K562 (cell line): Measurements from ENCODE around the gene TECTA. TPM values are rescaled to one million over a fixed set of nuclear protein-coding genes. Genes with fewer than 3 reads are reported as not detected.

Experiments used
- ATAC-seq: fragments of 200-7000 bp; cut with Tn5 transposase; 3 replicates; pipeline ENCODE4 v1.9.1; 2020; ENCODE audit warnings: moderate library complexity
- BruUV-seq: library from RNA; stranded (reverse); fragments of 400-500 nt; replicated peaks from 2 replicates; lab custom pipeline; 2021; lab: Mats Ljungman, UMichigan
- CTCF ChIA-PET: fragments of 300-600 bp; formaldehyde crosslinking; extraction: SDS; loops from one replicate; lab custom pipeline; 2021; ENCODE audit warnings: low intra/inter-chr PET ratio; lab: Yijun Ruan, JAX
- POLR2A ChIA-PET: fragments of 300-600, 350-650 bp; sonication (Branson Sonifier 250); formaldehyde crosslinking; extraction: SDS; loops from one replicate; lab custom pipeline; 2021; ENCODE audit warnings: antibody characterized with exemption, inconsistent platforms; lab: Yijun Ruan, JAX
- DNase-seq, 4 experiments: peaks; one replicate each; pipeline versions ENCODE4 v3.0.0 to v3.0.0-alpha.2; 2011 to 2018; ENCODE audit warnings: low spot score in 3 of 4, mixed read lengths in 3 of 4; ENCODE audit errors: extremely low read depth in 1 of 4
- FAIRE-seq: peaks from 2 replicates; lab custom pipeline; 2011; peaks lifted over from hg19 to GRCh38; lab: Jason Lieb, UNC
- H2AFZ ChIP-seq: 2 replicates; pipeline ENCODE4 v1.6.0; 2011; ENCODE audit warnings: low read depth, low read length, control low read depth, inconsistent platforms
- H3K27ac ChIP-seq: fragments of 200-600 bp; 3 replicates; pipeline ENCODE4 v1.8.0; 2011; ENCODE audit warnings: low read depth, mild to moderate bottlenecking, control low read depth, inconsistent platforms, low read length, moderate library complexity, mixed read lengths; ENCODE audit errors: extremely low read depth
- H3K27me3 ChIP-seq, 2 experiments: fragments of 300-600 bp in 1 of 2; 2 replicates in 1 of 2; 3 replicates in 1 of 2; pipeline versions ENCODE4 v1.6.0 to v1.8.0; 2011; ENCODE audit warnings: inconsistent platforms in 2 of 2, low read length in 2 of 2, mild to moderate bottlenecking in 1 of 2, mixed read lengths in 1 of 2, moderate library complexity in 1 of 2; ENCODE audit not compliant: control insufficient read depth in 2 of 2, insufficient read depth in 2 of 2
- H3K36me3 ChIP-seq: fragments of 300-600 bp; 3 replicates; pipeline ENCODE4 v1.8.0; 2011; ENCODE audit warnings: mild to moderate bottlenecking, low read length, inconsistent platforms; ENCODE audit not compliant: control insufficient read depth, insufficient read depth
- H3K4me1 ChIP-seq, 2 experiments: fragments of 200-600 bp in 1 of 2; replicated peaks in 1 of 2; 2 replicates in 1 of 2; 3 replicates in 1 of 2; pipeline versions ENCODE4 v1.5.1 to v1.8.0; 2011; ENCODE audit warnings: inconsistent platforms in 2 of 2, low read length in 2 of 2, mild to moderate bottlenecking in 1 of 2, mixed read lengths in 1 of 2, moderate library complexity in 1 of 2; ENCODE audit not compliant: control insufficient read depth in 2 of 2, insufficient read depth in 2 of 2
- H3K4me2 ChIP-seq: 2 replicates; pipeline ENCODE4 v1.6.1; 2011; ENCODE audit warnings: low read length, control low read depth, inconsistent platforms, mixed read lengths; ENCODE audit not compliant: insufficient read depth
- H3K4me3 ChIP-seq: fragments of 200-600 bp; sonication (generic), shearing (Covaris generic); 2 replicates; pipeline ENCODE4 v1.5.1; 2016; ENCODE audit warnings: control low read depth, inconsistent platforms
- H3K79me2 ChIP-seq: fragments of 200-600 bp; 3 replicates; pipeline ENCODE4 v1.8.0; 2011; ENCODE audit warnings: low read length, inconsistent platforms; ENCODE audit not compliant: control insufficient read depth, insufficient read depth
- H3K9ac ChIP-seq, 2 experiments: 2 replicates each; pipeline versions ENCODE4 v1.6.0 to v1.6.1; 2011; ENCODE audit warnings: low read depth in 2 of 2, low read length in 2 of 2, control low read depth in 1 of 2, inconsistent platforms in 1 of 2, mild to moderate bottlenecking in 1 of 2, mixed read lengths in 1 of 2; ENCODE audit not compliant: insufficient read depth in 1 of 2
- H3K9me1 ChIP-seq: one replicate; pipeline ENCODE4 v1.6.0; 2011; ENCODE audit warnings: inconsistent platforms, mild to moderate bottlenecking, low read length, moderate library complexity; ENCODE audit not compliant: control insufficient read depth, insufficient read depth
- H3K9me3 ChIP-seq: replicated peaks from 2 replicates; pipeline ENCODE4 v1.5.1; 2011; ENCODE audit warnings: low read depth, low read length, inconsistent platforms; ENCODE audit not compliant: control insufficient read depth, insufficient read depth
- H4K20me1 ChIP-seq: replicated peaks from 2 replicates; pipeline ENCODE4 v1.6.1; 2011; ENCODE audit warnings: low read length, inconsistent platforms, mixed read lengths; ENCODE audit not compliant: control insufficient read depth, insufficient read depth
- COPS2 ChIP-seq: fragments of 450-650 bp; conservative IDR thresholded peaks from 2 replicates; pipeline ENCODE4 v1.6.1; 2016; ENCODE audit warnings: mild to moderate bottlenecking, moderate library complexity
- CXXC5 ChIP-seq: fragments of 250-450 bp; sonication (Bioruptor Pico); IDR thresholded peaks from 2 replicates; pipeline ENCODE4 v1.8.0; 2022; ENCODE audit warnings: inconsistent platforms, mild to moderate bottlenecking, moderate library complexity
- EHMT2 ChIP-seq: fragments of 450-650 bp; IDR thresholded peaks from 2 replicates; pipeline ENCODE4 v1.6.1; 2018; ENCODE audit warnings: antibody characterized with exemption
- GABPB2 ChIP-seq: fragments of 250-450 bp; sonication (Bioruptor Pico); conservative IDR thresholded peaks from 2 replicates; pipeline ENCODE4 v1.5.1; 2021; ENCODE audit warnings: mild to moderate bottlenecking
- HDAC8 ChIP-seq: fragments of 450-650 bp; IDR thresholded peaks from 2 replicates; pipeline ENCODE4 v1.6.1; 2016; ENCODE audit warnings: mild to moderate bottlenecking, missing genetic modification characterization, moderate library complexity, missing compliant biosample characterization
- MNT ChIP-seq, 2 experiments: fragments of 450-650 bp; conservative IDR thresholded peaks; 2 replicates each; pipeline ENCODE4 v1.6.1; 2017; ENCODE audit warnings: mild to moderate bottlenecking in 2 of 2, moderate library complexity in 2 of 2
- RFX7 ChIP-seq: fragments of 250-450 bp; sonication (Bioruptor Pico); IDR thresholded peaks from 2 replicates; pipeline ENCODE4 v1.5.1; 2021; ENCODE audit warnings: mild to moderate bottlenecking
- RREB1 ChIP-seq: fragments of 250-450 bp; sonication (Bioruptor Pico); IDR thresholded peaks from 2 replicates; pipeline ENCODE4 v1.4.0; 2020
- STAT5B ChIP-seq: fragments of 250-450 bp; sonication (Bioruptor Pico); IDR thresholded peaks from 2 replicates; pipeline ENCODE4 v1.8.0; 2021; ENCODE audit warnings: mild to moderate bottlenecking, inconsistent platforms
- ZBTB9 ChIP-seq: fragments of 450-650 bp; formaldehyde crosslinking; IDR thresholded peaks from 2 replicates; pipeline ENCODE4 v1.4.0; 2020; ENCODE audit warnings: mild to moderate bottlenecking, moderate library complexity
- ZFP91 ChIP-seq: sonication (generic); formaldehyde crosslinking; IDR thresholded peaks from 2 replicates; pipeline ENCODE4 v1.8.0; 2022; ENCODE audit warnings: mild to moderate bottlenecking, missing genetic modification reagents
- ZNF584 ChIP-seq: fragments of 200-800 bp; sonication (Bioruptor generic); IDR thresholded peaks from 2 replicates; pipeline ENCODE4 v1.6.1; 2016; ENCODE audit warnings: low read depth, mild to moderate bottlenecking, missing genetic modification characterization, missing compliant biosample characterization
- ZNF766 ChIP-seq: fragments of 200-800 bp; sonication (Bioruptor generic); conservative IDR thresholded peaks from 2 replicates; pipeline ENCODE4 v1.6.1; 2016; ENCODE audit warnings: missing genetic modification characterization, missing compliant biosample characterization
- WGBS: fragments of 100-300 bp; shearing (Covaris generic); methylation state at CpG from one replicate; pipeline ENCODE4 v1.1.6; 2016; ENCODE audit warnings: low coverage, mixed read lengths; ENCODE audit not compliant: insufficient coverage; ENCODE audit errors: missing lambda C conversion rate; 5-methylcytosine and 5-hydroxymethylcytosine counted together
- in situ Hi-C: fragments of 300-500 bp; cut with MboI; formaldehyde crosslinking; loops from 4 replicates; pipeline ENCODE4 v1.15.0; 2018; ENCODE audit warnings: inconsistent platforms, mixed read lengths
- intact Hi-C: fragments of 100-400 bp; cut with micrococcal nuclease; formaldehyde crosslinking; loops from 2 replicates; pipeline ENCODE4 v1.14.2; 2022
- polyA plus RNA-seq, 8 experiments: library from polyadenylated mRNA; depleted of rRNA in 4 of 8; stranded (reverse) in 5 of 8; unstranded in 3 of 8; fragments of >200 nt; fragmentation: Nextera tagmentation in 2 of 8; fragmentation: Illumina TruSeq in 1 of 8; extraction: Ambion mirVana in 2 of 8; extraction: Trizol in 1 of 8; gene quantifications; 2 replicates each; pipeline versions ENCODE4 v1.2.1 to v1.2.3, GENCODE V29; 2011 to 2014; ENCODE audit warnings: inconsistent platforms in 1 of 8, missing spikeins in 1 of 8
- total RNA-seq, 7 experiments: library from RNA; depleted of rRNA in 6 of 7; stranded (reverse); fragments of >200 nt in 6 of 7; fragmentation: Illumina TruSeq in 2 of 7; extraction: Trizol in 2 of 7; gene quantifications; 2 replicates each; pipeline versions ENCODE4 v1.2.1 to v1.2.3, GENCODE V29; 2011 to 2021; ENCODE audit warnings: low replicate concordance in 1 of 7

Gene TECTA
- total and polyA plus RNA-seq, 9 of the 15 experiments (the other 6 are each of a cell fraction or from before 2014, with no cell fraction given) = under 0.01 to 0.04 (median 0.03) TPM; not detected in 5

- Histone ChIP-seq H3K4me1 (no peaks in the 10 kb centered on the region), H3K27me3 (peaks cover 3 to 30% of the 10 kb centered on the region in 2 experiments; a peak in 4 of 5 replicates), H3K79me2 (no peaks in the 10 kb centered on the region), H3K36me3 (no peaks in the 10 kb centered on the region), H3K4me3 (no peak overlapping the region), H3K27ac (no peak overlapping the region), H2AFZ (no peak overlapping the region), H3K9ac (no peak overlapping the region), H3K4me2 (no peak overlapping the region), H4K20me1 (no peaks in the 10 kb centered on the region), H3K9me1 (no peaks in the 10 kb centered on the region), H3K9me3 (no peaks in the 10 kb centered on the region)
- DNase-seq = no peak
- FAIRE-seq = no peak
- no TSS peak for BruUV-seq
- WGBS = 13% methylated on average over 19 of the region's 36 CpGs
- intact Hi-C loops (no loop called here), in situ Hi-C loops (no loop called here)
- ChIA-PET CTCF (no interaction called here), POLR2A (interaction anchor here (1.7 kb wide), 1 partner anchor 8 kb away, joined by 6 read pairs; no protein-coding TSS in a partner anchor)
- ATAC-seq = no peak
- TF ChIP-seq CXXC5 (CRISPR knock-in tag) (no peak), ZBTB9 (CRISPR knock-in tag) (no peak), ZNF766 (CRISPR knock-in tag) (no peak), RFX7 (CRISPR knock-in tag) (no peak), EHMT2 (no peak), MNT (conservative IDR thresholded peaks at IDR 0.05) (no peak), GABPB2 (no peak), RREB1 (CRISPR knock-in tag) (no peak), HDAC8 (tag) (no peak), COPS2 (no peak), ZNF584 (CRISPR knock-in tag) (no peak), STAT5B (no peak), ZFP91 (CRISPR knock-in tag) (no peak)
These were observed 56.7 kb downstream of the TECTA start for GRCh38 chr11:121157756-121158155.
